Stimulated activated CD4-positive, alpha-beta T cell treated with anti-CD3 and anti-CD28 coated beads, Interleukin-12 subunit alpha, Interleukin-12 subunit beta, amount 100 ng/mL, for 48 hours (primary cell): Measurements from ENCODE around the gene CBFA2T2.
"Not testable (repeated sequence)": the region's sequence is repeated elsewhere in the genome, so short reads cannot be mapped to it uniquely, and the experiment has no call there.

Source experiments
- DNase-seq, 3 donors: peaks; one replicate each; pipeline ENCODE4 v3.0.0-alpha.2; 2020; ENCODE audit warnings: low read depth in 2 of 3, low spot score in 1 of 3

Gene CBFA2T2

DNA sequence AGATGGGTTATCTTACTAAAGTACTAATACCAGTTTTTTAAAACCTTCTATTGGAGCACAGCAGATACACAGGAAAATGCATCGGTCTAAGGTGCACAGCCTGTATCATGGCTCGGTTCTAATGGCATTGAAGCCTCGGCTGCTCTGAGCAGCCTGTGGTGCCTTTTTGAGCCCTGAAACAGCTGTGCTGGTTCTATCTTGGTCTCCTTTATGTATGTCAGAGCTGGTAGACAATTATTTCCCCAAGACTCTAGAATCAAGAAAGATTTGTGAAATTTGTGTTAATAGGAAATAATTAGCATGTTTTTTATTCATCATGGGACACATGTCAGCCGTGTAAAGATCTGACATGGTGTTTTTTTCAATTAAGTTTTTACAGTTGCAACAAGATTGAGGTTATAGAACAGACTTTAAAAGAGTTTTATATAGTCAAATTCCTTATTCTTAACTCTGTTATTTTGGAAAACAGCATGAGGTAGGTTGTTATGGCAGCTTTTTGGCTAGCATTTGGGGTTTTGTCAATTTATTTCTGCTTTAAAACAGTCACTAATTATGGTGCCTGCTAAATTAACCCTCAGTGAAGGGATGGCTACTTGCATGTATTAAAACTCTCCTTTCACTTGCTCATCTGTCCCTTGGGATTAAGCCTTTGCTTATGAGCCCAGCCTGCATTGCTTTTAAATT is 132.0 kb downstream of the CBFA2T2 start:
- no peak for DNase-seq

DNA sequence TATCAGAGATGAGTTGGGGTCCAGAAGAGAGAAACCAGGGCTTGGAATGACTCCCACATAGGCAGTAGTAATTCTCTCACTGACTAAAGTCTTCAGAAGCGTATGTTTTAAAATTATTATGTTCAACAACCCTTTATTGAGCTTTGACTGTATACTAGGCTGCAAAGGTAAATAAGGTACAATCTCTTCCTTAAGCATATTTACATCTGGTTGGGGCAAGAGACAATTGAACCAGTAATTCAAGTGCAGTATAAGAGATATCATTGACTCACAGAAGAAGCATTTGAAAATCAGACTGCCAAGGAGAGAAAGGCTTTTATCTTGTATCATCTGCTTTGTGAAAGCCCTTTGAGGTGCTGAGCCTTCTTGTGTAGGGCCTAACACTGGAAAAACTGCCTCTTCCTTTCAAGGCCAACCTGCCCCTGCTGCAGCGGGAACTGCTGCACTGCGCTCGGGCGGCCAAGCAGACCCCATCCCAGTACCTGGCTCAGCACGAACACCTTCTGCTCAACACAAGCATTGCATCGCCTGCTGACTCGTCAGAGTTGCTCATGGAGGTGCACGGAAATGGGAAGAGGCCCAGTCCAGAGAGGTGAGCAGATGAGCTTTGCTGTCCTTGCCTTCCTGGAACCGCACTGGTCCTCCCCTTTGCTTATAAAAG is 132.9 kb downstream of the CBFA2T2 start:
- no peak for DNase-seq

DNA sequence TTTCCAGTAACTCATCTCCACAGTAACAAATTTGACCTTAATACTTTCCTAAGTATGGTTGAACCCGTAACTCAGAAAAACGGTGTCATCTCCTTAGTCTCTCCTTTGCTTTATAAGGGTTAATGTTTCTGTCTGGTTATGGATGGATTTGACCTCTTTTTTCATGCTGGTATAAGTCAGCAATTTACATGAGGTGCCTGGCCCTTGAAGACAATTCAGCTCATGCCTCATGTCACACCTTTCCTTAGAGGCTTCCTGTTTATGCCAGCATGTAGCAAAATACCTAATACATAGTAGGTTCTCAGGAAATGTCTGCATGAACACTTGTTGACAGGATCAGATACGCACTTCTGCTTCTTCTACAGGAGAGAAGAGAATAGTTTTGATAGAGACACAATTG is 134.5 kb downstream of the CBFA2T2 start:
- no peak for DNase-seq

DNA sequence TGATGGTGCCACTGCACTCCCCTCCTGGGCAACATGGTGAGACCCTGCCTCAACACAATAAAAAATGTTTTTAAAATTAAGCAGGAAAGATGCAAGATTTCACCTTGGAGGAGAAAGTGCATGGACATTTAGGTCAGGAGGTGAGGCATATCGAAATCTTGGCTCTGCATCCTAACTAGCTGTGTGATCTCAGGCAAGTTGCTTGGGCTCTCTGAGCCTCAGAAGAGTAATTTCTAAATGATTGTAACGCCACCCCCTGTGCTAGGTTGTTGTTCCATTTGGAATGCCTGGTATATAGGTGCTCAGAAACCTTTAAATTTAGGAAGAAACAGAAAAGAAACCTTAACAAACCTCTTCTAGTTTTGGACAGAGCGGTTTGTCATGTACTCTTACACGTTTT is 136.3 kb downstream of the CBFA2T2 start:
- no peak for DNase-seq

DNA sequence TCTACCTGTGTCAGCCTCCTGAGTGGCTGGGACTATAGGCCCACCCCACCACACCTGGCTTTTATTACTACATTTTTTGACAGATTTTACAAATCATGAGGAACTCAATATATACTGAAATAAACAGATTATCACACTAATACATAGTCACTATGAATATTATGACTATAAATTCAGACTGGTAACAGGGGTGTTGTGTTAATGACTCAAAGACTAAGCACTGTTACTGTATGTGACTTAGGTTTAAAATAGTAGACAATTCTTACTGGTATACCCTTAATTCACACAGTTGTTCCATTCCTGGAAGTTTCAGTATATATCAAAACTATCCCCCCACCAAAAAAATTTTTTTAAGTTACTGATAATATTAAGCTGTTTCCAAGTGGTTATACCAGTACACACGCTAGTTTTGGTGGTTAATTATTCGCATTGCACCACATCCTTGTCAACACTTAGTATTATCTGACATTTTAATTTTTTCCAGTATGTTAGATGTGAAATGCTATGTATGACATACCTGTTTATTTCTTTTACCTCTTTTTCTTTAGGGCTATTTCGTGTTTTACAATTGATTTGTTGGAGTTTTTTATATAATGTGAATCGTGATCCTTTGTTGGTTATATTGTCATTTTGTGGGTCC is 137.8 kb downstream of the CBFA2T2 start:
- no peak for DNase-seq

DNA sequence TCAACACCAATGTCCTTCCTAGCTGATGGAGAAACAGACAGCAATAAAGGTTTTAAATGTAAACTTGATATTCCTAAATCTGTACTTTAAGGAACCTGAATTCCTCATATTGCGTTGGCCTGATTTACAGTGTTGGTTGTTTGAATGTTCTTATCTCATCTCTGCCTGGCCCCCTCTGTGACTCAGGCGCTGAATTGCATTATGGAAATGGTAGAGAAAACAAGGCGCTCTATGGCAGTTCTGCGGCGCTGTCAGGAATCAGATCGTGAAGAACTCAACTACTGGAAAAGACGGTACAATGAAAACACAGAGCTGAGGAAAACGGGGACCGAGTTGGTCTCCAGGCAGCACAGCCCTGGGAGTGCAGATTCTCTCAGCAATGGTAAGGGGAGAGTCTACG is 139.6 kb downstream of the CBFA2T2 start:
- no peak for DNase-seq

DNA sequence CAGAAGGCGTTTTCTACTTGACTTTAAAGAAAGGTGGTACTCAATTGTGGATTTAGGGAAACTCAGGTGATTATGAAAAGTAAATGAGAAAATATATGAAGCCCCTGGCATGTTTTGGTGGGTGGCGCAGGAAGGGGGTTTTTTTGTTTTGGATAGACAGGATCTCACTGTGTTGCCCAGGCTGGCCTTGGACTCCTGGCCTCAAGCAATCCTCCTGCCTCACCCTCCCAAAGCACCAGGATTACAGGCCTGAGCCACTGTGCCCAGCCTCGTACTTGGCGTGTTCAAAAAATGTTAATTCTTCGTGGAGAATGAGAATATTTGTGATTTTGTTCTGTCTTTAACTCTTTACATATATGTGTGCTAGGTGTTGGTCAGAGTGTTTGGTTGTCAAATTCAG is 140.1 kb downstream of the CBFA2T2 start:
- DNase-seq, result no peak

DNA sequence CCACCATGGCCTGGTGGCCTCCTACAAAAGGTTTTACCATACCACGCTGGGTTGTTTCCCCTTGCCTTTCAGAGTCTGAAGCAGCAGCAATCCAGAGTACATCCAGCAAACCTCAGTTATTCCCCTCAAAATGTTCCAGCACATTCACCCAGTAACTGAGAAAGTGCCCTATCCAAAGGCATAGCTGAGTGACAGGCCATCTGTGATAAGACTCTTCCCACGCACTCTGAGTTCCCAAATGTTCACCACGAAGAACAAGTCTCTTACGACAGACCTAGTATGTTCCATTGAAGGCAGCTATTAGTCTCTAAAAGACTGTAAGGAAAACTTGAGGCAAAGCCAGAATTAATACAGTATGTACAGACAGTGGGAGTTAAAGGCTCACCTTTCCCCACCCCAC is 140.6 kb downstream of the CBFA2T2 start:
- DNase-seq, result no peak

DNA sequence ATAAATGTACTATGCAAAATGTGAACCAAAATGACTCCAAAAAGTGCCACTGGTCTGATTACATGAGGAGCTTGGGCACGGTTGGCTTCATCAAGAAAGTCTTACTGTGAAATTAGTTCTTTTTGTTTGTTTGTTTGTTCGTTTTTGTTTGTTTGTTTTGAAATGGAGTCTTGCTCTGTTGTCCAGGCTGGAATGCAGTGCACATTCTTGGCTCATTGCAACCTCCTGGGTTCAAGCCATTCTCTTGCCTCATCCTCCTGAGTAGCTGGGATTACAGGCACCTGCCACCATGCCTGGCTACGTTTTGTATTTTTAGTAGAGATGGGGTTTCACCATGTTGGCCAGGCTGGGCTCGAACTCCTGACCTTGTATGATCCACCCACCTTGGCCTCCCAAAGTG is 142.0 kb downstream of the CBFA2T2 start:
- DNase-seq, result not testable (repeated sequence)

DNA sequence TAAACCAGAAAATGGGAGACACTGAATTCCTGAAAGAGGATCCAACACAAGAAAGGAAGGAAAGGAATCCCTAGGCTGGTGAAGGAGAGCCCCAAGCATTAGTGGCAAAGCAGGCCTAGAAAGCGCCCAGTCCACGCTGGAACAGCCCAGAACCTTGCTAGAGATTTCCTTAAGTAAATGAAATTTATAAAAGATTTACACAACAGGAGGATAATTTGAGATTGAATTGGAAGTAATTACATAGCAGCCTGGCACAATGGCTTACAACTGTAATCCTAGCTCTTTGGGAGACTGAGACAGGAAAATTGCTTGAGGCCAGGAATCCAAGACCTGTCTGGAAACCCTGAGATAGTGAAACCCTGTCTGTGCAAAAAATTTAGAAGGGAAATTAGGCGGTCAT is 145.4 kb downstream of the CBFA2T2 start:
- no peak for DNase-seq

DNA sequence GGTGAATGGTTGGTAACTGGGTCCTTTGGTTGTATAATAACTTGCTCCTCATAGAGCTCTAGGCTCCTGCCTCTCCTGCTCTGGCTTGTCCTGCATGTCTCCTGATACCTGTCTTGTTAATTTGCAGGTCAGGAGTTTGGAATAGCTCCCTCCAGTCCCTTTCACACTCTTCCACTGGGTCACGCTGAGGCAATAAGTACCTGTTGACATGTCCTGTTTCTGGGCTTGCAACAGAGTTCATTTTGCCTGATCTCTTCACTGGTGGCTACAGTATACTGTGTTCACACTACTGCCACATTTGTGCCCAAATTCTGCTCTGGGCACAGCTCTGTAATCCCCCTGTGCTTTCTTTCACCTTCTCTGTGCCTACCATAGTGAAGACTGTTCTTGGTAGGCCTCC is 146.9 kb downstream of the CBFA2T2 start:
- no peak for DNase-seq

DNA sequence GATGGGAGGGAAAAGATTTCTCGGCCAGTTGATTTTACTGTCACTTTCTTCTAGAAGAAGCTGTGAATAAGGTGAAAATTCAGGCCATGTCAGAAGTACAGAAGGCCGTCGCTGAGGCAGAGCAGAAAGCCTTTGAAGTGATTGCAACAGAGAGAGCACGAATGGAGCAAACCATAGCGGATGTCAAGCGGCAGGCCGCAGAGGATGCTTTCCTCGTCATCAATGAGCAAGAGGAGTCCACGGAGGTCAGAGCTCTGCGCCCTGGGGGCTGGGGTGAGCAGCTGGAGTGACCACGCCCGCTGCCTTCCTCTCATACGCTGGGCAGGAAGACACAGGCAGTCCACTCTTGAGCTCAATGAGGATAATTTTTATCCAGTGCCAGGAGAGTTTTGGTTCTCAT is 150.4 kb downstream of the CBFA2T2 start:
- no peak for DNase-seq

DNA sequence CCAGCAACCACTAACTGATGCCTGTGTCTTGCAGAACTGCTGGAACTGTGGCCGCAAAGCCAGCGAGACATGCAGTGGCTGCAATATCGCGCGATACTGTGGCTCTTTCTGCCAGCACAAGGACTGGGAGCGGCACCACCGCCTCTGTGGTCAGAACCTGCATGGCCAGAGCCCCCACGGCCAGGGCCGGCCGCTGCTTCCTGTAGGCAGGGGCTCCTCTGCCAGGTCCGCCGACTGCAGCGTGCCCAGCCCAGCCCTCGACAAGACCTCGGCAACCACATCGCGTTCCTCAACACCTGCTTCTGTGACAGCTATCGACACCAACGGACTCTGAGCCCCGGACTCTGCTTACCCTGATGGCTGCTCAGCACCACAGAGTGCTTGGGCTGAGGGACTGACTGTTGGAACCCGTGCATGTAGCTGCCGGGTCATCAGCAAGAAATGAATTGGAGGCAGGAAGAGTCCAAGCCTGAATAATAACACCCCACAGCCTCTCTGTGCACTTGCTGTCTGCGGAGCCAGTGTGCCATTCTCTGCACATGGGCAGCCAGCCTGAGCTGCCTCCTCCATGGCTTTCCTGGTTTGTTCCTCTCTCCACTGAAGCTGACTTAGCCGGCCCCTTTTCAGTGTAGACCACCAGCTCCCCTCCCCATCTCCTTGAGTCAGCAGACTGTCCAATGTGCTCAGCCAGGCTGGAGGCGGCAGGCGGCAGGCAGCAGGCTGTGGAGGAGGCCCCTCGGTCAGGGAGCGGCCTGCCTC is 154.6 kb downstream of the CBFA2T2 start:
- no peak for DNase-seq

DNA sequence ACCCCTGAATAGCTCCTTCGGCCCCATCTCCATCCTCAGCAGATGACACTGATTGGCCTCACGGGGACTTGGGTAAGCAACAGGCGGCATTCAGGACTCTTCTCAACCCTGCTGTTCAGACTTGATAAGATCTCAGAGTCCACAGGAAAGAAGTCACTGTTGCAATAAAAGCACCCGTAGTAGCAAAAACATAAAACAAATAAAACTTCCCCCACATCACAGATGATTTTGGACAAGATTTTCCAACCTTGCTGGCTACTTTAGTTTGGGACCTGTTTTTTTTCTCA is 155.1 kb downstream of the CBFA2T2 start:
- DNase-seq, result no peak

DNA sequence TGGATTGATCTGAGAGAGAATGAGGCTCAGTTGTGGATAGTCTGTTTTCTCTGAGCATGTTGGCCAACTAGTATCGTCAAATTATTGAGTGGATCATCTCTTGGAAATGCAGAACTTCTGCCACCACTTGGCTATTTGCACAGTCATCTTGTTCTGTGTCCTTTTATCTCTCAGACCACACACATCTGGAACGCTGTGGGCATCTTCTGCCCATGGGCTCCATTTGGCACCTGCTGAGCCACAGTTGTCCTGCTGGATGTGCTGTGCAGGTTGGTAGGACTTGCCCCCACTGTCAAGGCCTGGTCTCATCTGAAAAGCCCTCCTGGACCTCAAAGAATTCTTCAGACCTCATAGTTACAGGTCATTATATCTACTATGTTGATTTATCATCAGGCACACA is 155.5 kb downstream of the CBFA2T2 start:
- no peak for DNase-seq

DNA sequence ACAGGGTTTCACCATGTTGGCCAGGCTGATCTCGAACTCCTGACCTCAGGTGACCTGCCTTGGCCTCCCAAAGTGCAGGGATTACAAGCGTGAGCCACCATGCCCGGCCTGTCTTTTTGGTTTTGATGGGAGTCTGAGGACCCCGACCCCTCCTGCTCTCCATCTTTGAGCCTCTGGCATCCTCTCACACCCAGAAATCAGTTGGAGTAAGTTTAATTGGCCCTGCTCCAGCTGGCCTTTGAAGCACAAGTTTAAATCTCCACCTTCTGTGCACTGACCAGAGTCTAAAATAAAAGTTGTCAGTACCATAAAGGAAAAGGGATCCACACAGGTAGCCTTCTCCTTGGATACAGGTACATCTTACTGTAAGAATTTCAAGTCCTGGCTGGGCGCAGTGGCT is 156.3 kb downstream of the CBFA2T2 start:
- DNase-seq, result no peak

DNA sequence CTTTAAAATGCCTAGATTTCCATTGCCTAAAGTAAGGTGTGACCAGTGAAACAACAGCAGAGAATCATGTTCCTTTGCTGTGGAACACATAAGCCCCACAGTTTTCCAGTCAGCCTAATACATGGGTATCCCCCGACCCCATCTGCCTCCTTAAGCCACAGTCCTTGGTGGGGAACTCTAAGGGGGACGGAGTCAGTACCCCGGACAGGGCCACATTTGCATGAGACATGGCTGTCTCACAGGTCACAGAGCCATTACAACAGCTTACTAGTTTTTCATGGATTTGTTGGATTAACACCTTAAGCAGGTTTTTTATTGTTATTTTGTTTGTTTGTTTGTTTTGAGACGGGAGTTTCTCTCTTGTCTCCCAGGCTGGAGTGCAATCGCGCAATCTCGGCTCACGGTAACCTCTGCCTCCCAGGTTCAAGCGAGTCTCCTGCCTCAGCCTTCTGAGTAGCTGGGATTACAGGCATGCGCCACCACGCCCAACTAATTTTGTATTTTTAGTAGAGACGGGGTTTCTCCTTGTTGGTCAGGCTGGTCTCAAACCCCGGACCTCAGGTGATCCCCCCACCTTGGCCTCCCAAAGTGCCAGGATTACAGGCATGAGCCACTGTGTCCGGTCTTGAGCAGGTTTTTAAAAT is 157.2 kb downstream of the CBFA2T2 start:
- not testable (repeated sequence) for DNase-seq

DNA sequence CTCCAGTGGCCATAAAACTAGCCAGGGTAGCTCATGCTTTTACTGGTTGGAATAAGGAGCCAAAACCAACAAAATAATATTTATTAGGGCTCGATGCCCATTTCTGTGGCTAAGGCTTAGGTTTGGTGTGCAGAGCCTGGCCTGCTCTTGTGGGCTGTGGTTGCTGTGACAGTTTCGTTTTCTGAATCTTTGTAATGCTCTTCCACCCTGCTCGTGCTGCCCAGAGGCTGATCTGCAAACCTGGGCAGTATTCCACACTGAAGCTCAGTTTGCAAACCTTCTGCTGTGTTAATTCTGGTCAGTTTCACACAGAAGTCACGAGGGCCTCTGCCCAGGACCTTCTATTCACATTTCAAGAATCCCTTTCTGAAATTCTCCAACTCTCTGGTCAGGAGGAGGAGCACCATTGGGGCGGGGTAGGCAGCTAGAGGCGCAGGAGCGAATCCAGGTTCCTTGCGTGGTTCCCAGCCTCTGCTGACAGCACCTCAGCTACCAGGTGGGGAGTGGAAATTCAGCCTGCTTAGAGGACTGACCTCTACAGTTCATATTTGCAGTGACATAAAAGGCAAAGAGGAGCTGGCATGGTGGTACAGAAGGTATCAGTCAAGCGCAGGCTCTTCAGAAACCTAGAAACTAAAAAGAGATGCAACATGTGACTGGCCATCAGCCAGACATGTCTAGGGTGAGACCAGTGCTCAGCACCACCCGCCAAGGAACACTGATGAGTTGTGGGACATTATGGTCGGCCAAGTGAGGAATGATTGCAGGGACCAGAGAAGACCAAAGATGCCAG is 157.9 kb downstream of the CBFA2T2 start:
- DNase-seq, result no peak

DNA sequence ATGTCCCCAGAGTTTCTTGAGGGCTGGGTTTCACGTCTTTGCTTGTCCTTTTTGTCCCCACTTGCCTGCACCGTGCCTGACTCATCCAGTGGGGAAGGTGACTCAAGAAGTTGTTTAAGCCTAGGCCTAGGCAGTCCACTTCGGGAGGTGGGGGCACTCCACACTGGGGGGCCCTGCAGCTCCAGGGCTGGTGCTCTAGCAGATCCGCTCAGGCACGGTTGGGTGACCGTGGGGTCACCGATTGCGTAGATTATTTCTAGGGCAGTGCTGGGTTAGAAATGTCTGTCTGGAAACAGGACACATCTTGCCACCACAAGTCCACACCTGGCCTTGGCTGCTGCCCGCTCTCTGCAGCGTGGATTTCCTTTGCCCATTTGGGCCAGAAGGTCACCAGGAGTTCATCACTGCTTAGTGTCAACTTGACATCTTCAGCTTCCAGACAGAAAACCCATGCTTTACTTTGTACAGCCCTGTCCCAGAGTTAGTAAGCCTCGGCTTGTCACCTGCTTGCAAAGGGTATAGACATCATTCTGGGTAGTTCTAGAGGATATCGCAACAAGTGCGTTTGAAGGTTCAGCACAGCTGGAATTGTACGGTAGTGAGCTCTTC is 158.6 kb downstream of the CBFA2T2 start:
- DNase-seq, result no peak

DNA sequence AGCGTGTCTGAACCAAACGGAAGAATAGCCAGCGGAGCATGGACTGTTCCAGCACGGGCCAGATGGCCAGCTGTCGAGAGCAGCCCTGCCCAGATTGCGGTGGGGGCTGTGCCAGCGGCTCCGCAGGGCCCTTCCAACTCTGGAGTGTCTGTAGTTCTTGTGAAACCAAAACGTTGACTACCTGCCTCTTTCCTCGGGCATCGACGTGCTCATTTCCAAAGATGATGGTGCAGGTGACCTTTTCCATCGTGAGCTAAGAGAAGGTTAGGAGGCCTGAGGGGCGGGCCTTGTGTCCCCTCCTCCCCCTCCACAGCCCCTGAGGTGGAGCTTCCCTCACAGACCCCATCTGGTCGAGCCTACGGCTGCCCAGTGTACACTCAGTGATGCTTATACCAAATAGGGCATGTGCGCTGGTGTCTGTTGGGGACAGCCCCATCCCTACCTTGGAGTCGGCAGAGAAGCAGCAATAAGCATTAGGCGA is 159.3 kb downstream of the CBFA2T2 start:
- DNase-seq, result no peak
